GM18519 (cell line): ENCODE data around the gene EHMT1.

ENCODE experiments used
- ATAC-seq: cut with Tn5 transposase; IDR thresholded peaks from one replicate; pipeline ENCODE4 v1.9.1; 2021; ENCODE audit warnings: mild to moderate bottlenecking, moderate library complexity; ENCODE audit not compliant: unreplicated experiment, low FRiP score

The EHMT1 gene

DNA sequence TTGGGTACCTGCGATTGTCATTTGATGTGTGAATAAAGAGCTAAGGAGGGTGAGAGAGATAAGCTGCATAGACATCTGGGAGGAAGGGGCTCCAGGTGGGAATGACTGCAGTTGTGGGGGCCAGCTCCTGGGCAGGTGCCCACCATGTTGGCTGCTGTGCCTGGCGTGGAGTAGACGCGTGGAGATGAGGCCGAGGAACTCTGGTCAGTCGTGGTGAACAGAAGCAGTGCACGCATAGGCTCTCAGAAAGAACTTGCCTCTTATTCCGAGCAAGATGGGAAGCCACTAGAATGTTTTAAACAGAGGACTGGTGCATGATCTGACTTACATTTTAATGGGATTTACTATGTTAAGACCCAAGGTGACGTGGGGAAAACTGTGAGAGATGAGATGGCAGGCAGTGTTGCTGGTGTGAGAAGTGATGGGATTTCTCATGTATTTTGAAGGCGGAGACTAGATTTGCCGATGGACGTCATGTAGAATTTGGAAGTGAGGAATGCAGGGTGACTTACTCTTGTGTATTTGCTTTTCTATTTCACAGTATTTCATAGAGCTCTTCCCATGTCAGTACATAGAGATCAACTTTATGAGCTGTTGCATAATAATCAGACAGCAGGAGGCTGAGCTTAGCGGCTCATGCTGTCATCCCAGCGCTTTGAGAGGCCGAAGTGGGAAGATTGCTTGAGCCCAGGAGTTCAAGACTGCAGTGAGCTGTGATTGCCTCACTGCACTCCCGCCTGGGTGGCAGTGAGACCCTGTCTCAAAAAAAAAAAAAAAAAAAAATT is 71.1 kb downstream of the EHMT1 start:
- ATAC-seq: no peak

DNA sequence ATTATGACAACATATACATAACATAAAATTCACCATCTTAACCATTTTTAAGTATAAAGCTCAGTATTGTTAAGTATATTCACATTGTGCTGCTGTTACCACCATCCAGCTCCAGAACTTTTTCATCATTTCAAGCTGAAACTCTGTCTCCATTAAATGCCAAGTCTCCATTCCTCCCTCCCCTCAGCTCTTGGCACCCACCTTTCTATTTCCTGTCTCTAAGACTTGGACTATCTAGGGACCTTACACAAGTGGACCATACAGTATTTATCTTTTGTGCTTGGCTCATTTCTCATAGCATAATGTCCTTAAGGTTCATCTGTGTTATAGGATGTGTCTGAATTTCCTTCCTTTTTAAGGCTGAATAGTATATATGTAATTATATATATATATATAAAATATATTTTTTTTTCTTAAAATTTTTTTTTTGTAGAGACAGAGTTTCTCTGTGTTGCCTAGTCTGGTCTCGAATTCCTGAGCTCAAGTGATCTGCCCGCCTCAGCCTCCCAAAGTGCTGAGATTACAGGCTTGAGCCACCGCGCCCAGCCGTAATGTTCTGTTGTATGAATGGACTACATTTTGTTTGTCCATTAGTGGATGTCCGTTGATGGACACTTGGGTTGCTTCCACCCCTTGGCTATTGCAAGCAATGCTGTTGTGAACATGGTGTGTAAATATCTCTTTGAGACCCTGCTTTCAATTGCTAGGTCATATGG is 72.3 kb downstream of the EHMT1 start:
- no peak for ATAC-seq

DNA sequence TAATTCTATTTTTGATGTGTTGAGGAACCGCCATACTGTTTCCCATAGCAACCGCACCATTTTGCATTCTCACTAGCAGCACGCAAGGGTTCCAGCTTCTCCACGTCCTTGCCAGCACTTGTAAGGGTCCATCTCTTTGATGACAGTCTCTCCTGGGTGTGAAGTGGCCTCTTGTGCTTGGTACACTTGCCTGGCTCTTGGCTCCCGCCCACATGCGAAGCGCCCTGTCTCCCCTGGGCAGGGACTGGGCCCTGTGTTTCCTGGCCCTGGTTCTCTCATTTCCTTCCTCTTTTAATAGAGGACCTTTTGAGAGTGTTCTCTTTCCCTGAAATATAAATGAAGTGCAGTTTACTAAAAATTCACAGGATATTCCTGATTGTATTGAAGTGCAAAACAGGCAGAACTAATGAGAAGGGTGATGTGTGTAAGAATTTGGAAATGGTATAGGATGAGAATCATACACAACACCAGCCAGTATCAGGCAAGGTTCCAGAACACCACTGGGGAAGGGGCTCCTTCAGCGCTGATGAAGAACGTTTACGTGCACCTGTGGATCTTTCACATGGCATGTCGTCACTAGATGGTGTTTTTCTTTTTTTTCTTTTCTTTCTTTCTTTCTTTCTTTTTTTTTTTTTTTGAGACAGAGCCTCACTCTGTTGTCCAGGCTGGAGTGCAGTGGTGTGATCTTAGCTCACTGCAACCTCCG is 73.0 kb downstream of the EHMT1 start:
- no peak for ATAC-seq

DNA sequence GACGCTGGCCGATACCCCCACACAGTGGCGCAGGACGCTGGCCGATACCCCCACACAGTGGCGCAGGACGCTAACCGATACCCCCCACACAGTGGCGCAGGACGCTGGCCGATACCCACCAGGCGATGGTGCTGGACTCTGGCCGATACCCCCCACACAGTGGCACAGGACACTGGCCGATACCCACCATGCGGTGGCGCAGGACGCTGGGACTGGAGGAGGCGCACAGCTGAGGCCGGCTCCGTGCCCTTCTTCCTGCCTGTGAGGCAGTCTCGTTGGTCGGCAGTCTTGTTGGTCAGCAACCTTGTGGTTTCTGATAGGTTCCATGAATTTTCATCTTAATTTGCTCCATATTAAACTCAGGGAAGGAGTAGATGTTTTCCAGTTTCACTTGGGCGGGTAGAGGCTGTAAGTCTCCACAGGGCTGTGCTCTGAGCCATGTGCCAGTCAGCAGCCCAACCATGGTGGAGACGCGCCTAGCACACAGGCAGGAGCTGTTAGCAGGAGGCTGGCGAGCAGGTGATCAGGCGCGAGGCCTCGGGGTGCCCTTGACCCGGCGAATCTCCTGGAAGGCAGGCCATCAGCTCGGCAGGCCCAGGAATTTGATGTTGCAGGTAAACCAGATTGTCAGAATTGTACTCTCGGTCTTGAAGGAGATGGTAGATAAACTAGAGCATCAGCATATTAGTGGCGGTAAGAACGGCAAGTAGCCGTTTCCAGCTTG is 75.6 kb downstream of the EHMT1 start:
- ATAC-seq: no peak

DNA sequence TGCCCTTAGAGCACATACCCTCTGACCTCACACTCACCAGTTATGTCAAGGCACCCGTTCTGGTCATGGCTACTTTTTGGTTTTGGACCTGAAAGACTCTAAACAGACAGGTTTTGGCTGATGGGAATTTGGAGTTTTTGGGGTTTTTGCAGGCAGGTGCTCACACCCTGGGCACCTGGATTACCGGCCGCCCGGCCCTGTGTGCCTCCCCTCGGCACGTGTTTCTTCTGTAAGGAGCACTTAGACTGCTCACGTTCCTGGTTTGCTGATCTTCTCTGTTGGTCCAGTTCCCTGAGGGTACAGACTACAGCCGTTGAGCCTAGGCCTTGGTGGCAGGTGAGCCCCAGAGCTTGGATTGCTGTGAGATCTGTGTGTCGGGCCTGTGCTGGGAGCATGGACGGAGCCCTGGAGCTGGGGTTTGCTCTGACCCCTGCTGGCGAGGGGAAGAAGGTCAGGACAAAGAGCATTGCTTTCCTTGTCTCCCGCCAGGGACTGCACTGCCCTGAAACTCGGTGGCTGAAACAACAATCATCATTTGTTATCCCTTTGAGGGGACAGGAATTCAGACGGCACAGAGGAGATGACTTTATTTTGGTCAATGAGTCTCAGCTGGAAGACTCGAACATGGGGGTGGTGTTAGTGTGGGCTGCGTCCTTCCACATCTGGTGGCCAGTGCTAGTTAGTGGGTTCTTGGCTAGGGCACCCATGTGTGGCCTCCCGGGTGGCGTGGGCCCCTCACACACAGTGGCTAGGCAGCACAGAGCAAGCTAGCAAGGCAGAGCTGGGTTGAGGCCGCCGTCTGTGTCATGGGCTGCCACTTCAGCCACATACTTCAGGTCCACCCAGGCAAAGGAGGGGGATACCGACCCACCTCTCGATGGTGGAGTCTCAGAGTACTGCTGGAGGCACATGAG is 76.4 kb downstream of the EHMT1 start:
- no peak for ATAC-seq

DNA sequence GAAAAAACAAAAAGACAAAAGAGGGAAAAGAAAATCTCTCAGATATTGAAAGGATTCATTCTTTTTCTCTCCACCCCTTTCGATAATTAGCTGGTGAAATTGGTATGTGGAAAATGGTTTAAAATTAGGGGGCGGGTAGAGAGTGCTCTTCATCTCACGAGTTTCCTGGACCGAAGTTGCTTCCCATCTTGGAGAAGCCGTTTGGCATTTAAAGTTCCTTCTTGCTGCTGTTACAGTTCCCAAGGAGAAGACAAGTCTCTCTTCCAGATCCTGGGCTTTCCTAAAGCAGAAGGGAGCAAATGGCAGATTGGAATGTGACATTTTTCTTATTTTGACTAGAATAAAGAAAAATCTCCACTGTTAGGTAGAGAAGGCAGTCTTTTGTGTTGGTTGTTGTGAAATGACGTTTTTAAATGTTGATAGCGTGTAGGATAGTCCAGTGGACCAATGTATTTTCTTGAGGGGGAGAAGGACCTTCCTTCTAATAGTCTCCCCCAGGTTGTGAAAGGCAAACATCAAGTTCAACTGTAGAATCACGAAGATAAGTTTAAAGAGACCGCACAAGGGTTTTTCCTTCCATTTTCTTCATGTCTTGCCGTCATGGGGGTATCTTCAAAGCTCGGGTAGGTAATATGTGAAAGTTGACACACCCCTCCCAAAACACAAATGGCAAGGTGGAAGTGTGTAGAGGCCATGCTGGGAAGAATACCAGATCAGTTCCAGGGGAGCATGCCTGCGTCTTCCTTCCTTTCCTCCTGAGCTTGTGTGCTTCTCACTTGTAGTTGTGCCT is 77.5 kb downstream of the EHMT1 start:
- no peak for ATAC-seq

DNA sequence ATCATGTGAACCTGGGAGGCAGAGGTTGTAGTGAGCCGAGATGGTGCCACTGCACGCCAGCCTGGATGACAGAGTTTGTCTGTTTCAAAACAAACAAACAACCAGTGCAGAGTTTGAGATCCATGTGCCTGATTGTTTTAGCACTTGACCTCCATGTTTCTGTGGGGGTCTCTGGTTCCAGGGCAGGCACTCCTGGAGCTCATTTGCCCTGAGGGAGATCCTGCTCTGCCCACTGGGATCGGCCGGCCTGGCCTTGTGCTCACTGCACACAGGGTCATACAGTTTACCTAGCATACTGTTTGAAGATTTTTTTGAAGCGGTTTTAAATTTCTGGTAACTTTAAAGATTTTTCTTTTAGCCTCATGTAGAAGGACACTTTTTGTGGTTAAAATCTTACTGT is 78.4 kb downstream of the EHMT1 start:
- ATAC-seq: no peak

DNA sequence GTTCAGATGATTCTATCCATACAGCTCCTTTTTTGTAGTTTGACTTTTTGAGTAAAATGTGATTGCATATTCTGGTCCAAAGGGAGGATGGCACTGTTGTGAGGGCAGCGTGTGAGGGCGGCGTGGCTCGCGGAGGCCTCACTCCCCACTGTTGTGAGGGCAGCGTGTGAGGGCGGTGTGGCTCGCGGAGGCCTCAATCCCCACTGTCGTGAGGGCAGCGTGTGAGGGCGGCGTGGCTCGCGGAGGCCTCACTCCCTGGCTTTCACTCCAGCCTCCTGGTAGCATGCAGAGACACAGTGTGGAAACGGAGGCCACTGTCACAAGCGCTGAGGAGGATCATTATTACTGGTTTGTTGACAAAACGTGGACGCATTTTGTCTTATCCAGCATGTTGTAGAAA is 79.0 kb downstream of the EHMT1 start:
- no peak for ATAC-seq

DNA sequence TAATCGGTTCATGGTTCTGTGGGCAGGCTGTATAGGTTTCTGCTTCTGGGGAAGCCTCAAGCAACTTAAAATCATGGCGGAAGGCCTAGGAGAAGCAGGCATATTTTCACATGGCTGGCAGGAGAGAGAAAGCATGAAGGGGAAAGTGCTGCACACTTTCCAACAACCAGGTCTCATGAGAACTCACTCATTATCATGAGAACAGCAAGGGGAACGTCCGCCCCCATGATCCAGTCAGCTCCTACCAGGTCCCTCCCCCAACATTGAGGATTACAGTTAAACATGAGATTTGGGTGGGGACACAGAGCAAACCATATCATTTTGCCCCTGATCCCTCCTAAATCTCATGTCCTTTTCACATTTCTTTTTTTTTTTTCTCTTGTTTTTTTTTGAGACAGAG is 82.1 kb downstream of the EHMT1 start:
- no peak for ATAC-seq

DNA sequence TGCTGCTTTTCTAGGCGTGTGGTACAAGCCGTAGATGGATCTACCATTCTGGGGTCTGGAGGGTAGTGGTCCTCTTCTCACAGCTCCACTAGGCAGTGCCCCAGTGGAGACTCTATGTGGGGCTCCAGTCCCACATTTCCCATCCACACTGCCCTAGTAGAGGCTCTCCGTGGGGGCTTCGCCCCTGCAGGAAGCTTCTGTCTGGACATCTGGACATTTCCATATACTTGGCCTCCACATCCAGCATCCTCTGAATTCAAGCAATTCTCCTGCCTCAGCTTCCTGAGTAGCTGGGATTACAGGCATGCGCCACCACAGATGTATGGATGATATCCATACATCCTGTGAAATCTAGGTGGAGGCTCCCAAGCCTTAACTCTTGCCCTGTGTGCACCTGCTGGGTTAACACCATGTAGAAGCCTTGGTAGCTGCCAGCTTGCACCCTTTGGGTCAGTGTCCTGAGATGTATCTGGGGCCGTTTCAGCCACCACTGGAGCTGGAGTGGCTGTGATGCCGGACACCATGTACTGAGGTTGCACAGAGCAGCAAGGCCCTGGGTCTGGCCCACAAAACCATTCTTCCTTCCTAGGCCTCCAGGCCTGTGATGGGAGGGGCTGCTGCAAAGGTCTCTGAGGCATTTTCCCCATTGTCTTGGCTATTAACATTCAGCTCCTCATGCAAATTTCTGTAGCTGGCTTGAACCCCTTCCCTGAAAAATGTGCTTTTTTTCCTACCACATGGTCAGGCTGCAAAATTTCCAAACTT is 84.0 kb downstream of the EHMT1 start:
- no peak for ATAC-seq

DNA sequence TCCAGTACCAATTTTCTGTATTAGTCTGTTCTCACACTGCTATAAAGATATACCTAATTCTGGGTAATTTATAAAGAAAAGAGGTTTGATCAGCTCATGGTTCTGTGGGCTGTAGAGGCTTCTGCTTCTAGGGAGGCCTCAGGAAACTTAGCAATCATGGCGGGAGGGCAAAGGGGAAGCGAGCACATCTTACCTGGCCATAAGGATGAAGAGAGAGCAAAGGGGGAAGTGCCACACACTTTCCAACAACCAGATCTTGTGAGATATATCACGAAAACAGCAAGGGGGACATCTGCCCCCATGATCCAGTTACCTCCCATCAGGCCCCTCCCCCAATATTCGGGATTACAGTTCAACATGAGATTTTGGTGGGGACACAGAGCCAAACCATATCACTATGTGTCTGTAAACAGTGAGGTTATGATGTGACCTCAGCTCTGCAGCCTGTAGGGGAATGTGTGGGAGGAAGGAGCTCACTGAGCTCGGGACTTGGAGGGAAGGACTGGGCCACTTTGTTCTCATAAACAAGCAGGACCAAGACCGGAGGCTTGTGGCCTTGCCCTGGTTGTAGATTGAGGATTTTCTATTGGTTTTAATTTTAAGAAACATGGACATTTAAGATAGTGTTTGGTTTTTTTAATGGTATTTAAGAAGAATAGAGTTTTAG is 85.2 kb downstream of the EHMT1 start:
- no peak for ATAC-seq

DNA sequence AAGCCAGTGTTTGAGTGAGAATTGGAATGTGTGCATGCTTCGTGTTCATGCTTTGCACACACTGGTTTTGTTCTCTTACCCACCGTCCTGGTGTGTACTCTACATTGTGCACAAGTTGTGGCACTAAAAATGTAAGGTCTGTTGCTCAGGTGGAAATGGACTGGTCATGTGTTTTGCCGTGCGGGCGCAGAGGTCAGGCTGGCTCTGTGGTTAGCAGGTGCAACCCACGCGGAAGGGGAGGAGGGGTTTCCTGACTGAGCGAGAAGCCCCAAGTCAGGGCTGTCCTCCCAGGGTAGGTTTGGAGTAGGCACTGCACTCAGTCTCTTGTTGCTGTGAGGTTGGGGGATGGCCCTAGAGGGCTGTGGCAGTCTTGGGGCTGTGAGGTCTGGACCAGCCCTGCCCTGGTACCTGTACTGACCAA is 86.6 kb downstream of the EHMT1 start:
- no peak for ATAC-seq

DNA sequence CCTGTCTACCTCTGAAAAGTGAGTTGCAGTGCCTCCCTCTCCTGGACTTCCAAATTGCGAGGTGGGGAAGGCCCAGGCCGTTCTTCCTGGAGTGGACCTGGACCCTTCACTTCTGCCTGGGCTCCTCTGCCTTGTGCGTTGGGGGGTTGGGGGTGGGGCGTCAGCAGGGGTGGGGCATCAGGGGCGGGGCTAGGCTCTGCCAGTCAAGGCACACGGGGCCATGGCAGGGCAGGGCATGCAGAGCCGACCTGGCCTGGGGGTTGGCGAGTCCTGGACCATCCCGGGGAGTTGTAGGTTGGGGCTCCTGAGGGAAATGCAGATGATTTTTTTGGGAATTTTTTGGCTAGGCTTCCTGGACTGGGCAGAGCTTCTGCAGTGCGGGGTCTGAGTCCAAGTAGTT is 87.1 kb downstream of the EHMT1 start:
- ATAC-seq: no peak

DNA sequence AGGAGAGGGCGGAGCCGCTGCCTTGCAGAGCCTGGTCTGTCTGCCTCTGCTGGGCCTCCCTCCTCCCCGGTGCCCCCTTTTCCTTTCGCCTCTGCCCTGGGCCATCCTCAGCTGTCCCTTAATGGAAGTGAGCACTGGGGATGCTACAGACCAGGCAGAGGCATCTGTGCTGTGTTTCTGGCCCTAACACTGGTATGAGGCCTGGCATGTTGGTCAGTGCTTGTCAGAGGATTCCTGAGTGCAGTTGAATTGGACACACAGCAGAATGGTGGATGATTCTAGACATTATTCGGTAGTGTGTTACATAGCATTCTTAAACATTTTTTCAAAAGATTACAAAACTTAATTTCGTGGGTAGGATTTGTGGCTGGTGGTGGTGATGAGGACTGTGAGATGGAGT is 88.6 kb downstream of the EHMT1 start:
- no peak for ATAC-seq

DNA sequence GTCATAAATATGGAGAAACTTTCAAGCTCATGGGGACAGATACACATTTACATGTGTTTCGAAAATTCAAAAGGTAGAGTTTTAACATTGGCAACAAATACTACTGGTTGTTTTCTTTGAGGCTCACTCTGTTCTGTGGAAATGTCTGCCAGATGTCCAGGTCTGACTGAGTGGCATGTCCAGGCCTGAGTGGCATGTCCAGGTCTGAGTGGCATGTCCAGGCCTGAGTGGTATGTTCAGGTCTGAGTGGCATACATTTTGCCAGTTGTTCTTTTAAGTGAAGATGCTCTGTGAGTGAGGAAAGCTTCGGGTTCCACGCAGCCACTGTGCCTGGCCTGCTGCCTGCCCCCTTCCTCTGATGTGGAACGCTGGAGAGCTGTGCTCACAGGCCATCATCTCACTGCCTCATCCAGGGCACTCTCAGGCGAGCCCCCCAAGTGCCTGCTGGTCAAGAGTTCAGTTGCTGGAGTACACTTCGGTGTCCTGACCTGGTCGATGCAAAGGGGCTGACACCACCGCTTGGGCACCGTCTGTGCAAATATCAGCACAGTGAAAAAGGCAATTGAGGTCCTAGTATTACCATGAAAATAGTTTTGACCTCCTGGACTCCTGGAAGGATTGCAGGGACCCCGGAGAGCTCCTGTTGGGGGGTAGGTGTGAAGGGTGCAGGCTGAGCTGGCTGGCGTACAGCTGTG is 89.9 kb downstream of the EHMT1 start:
- no peak for ATAC-seq

DNA sequence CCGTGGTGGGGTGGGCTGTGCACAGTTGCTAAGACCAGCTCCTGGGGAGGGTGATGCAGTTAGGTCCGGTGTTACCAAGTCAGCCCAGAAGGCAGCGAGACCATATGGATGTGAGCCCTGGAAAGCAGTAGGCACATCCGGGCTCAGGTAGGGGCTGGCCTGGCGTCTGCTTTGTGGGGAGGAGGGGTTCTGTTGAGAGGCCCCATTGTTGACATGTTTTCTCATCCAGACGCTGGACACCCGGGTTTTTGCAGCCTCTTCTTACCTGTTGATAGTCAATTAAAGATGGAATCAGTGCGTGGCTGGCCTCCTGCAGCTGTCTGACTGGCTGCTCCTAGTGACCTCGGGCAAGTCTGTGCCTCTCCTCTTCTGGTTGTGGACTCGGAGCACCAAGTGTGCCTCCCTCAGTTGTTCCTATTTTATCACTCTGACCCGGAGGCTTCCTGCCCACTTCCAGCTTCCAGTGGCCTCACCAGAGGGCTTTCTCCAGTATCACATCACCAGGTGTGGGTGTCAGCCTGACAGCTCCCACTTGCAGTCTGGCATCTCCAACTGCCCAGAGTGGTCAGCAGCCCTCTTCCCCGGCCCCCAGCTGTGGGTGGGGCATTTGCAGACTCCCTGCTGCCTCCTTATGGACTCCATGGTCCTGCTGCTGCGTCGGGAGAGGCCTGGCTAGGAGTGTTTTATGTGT is 90.8 kb downstream of the EHMT1 start:
- no peak for ATAC-seq

DNA sequence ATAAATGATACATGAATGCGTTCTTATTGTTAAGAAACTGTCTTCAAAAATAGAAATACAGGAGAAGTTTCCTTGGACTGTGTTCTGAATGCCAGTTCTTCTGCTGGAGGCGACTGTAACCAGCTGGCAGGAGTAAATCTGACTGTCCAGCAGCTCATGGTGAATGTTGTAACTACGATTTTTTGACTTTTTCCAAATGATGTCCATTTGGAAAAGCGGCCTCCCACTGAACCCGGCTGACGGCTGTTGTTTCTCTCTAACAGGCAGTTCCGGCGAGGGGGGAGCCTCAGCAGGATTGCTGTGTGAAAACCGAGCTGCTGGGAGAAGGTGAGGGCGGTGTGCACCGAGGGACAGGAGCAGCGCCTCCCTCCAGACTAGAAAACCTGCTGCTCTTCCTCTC is 91.9 kb downstream of the EHMT1 start:
- ATAC-seq: no peak
